Testis (tissue), 3 donors: ENCODE results near the gene INHBB. TPM values are rescaled to one million over a fixed set of nuclear protein-coding genes. Genes with fewer than 3 reads are reported as not detected.

ENCODE experiments used
- DNase-seq: peaks from one replicate; pipeline ENCODE4 v3.0.0-alpha.2; 2019
- H3K27ac ChIP-seq, 2 donors: fragments of 200-600 bp; sonication (generic); one replicate each; pipeline ENCODE4 v1.5.1; 2019
- H3K27me3 ChIP-seq: fragments of 200-600 bp; sonication (generic); one replicate; pipeline ENCODE4 v1.5.1; 2019
- H3K36me3 ChIP-seq: fragments of 200-600 bp; sonication (generic); one replicate; pipeline ENCODE4 v1.5.1; 2017; ENCODE audit warnings: low read depth; ENCODE audit errors: missing control alignments
- H3K4me1 ChIP-seq: fragments of 200-600 bp; sonication (generic); one replicate; pipeline ENCODE4 v1.5.1; 2019
- H3K4me3 ChIP-seq, 2 donors: fragments of 200-600 bp; sonication (generic); one replicate each; pipeline ENCODE4 v1.5.1; 2017 to 2019
- H3K9me3 ChIP-seq: fragments of 200-600 bp; sonication (generic); one replicate; pipeline ENCODE4 v1.5.1; 2017
- CTCF ChIP-seq, 3 experiments: fragments of 450-650 bp in 2 of 3; fragments of 200-600 bp in 1 of 3; sonication (generic) in 1 of 3; IDR thresholded peaks; one replicate each; pipeline ENCODE4 v1.5.1; 2016 to 2019; ENCODE audit warnings: antibody characterized with exemption in 3 of 3, mild to moderate bottlenecking in 2 of 3, moderate library complexity in 1 of 3
- POLR2A ChIP-seq: fragments of 450-650 bp; IDR thresholded peaks from one replicate; pipeline ENCODE4 v1.6.1; 2017; ENCODE audit warnings: antibody characterized with exemption, mild to moderate bottlenecking, moderate library complexity
- WGBS, 2 donors: methylation state at CpG; one replicate each; pipeline ENCODE4 v1.1.5; 2018; 5-methylcytosine and 5-hydroxymethylcytosine counted together
- intact Hi-C: fragments of 100-400 bp; cut with DNase I; formaldehyde crosslinking; loops from one replicate; pipeline ENCODE4 v1.15.1; 2023; ENCODE audit warnings: low total_unique reads
- polyA plus RNA-seq: library from polyadenylated mRNA; stranded (reverse); fragments of 350-450 nt; fragmentation: Illumina TruSeq; extraction: RNeasy Lipid Tissue Mini Kit (QIAGEN cat#74804); gene quantifications from one replicate; pipeline ENCODE4 v1.2.3, GENCODE V29; 2014; ENCODE audit warnings: low read depth, low replicate concordance; ENCODE audit not compliant: insufficient read depth
- total RNA-seq, 2 donors: library from RNA; depleted of rRNA; stranded (reverse); fragments of >200 nt; gene quantifications; one replicate each; pipeline ENCODE4 v1.2.3, GENCODE V29; 2016

INHBB gene
- total and polyA plus RNA-seq, 3 donors from 2014 or later: 46.1 to 123 (median 55.4) TPM

DNA sequence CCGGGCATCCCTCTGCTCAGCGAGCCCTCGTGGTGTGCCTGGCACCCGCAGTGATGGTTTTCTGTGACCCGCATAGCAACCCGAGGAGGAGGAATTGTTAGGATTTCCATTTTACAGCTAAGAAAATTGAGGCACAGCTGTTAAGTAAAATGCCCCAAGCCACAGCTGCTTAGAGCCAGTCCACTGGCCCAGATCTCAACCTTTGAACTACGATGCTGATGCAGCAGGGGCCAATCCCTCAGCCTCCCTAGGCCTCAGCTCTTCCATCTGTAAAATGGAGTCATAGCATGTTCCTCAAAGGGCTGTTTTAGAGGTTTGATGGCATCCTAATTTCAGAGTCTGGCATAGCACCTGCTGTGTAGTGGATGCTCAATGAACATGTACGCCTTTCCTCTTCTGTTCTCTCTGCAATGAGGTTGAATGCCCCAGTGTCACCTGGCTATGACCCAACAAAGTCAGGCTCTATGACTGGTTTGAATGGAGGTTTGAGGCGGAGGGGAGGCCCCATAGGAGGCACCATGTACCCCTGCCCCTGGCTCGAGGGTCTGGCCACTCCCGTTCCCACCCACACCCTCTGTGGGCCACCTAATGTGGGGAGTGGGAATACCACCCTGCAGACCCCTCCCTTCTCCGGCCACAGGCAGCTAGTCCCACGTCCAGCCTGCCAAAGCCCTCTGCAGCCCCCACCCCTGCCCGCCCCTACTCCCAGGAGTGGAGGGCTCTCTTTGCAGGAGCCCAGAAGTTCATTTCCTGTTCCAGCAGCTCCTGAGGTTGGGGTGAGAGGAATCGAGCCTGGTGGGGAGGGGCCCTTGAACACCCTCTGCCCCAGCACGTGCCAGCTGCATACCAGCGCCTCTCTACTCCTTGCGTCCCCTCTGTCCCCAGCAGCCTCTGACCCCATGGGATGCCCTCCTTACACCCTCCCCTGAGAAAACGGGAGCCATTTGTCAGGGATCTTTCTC is 31.0 kb downstream of the INHBB start:
- no peak for DNase-seq
- H3K27me3 ChIP-seq: no peaks in the 10 kb centered on the region
- TF ChIP-seq CTCF (IDR thresholded peaks at IDR 0.05) (no peak), POLR2A (no peak)
- no peak overlapping the region for H3K4me3 ChIP-seq
- no peak overlapping the region for H3K27ac ChIP-seq
- H3K9me3 ChIP-seq: no peaks in the 10 kb centered on the region
- intact Hi-C loops: no loop called here
- no peaks in the 10 kb centered on the region for H3K36me3 ChIP-seq
- H3K4me1 ChIP-seq: no peaks in the 10 kb centered on the region
- WGBS, 2 donors: 74 to 88% methylated on average over 16 to 19 of the region's 19 CpGs

DNA sequence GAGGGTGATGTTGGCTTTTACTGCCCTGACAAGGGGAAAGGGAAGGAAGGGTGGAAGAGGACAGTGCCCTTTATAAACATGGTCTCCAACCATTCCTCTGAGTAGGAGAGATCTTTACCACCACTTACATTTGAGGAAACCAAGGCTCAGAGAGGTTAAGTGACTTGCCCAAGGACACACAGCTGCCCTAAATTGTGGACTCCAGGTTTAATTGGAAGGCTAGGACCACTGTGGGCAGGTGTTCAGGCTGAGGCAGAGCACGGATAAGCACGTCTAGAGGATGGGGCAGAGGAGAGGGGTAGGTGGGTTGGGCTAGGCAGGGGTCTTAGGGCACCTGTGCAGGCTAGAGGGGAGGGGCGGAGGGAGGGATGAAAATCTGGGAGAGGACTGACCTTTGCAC is 32.7 kb downstream of the INHBB start:
- Histone ChIP-seq H3K36me3 (no peaks in the 10 kb centered on the region), H3K9me3 (no peaks in the 10 kb centered on the region), H3K27ac (no peak overlapping the region), H3K4me3 (no peak overlapping the region), H3K27me3 (no peaks in the 10 kb centered on the region), H3K4me1 (no peaks in the 10 kb centered on the region)
- TF ChIP-seq POLR2A (no peak), CTCF (IDR thresholded peaks at IDR 0.05) (no peak)
- intact Hi-C loops: no loop called here
- WGBS, 2 donors: 87 to 97% methylated on average over 3 of the region's 3 CpGs
- DNase-seq: no peak

GRCh38 chr2:120379916-120380893 is 34.3 kb downstream of the INHBB start:
- Histone ChIP-seq H3K9me3 (no peaks in the 10 kb centered on the region), H3K27me3 (no peaks in the 10 kb centered on the region), H3K4me1 (no peaks in the 10 kb centered on the region), H3K36me3 (no peaks in the 10 kb centered on the region), H3K27ac (no peak overlapping the region), H3K4me3 (no peak overlapping the region)
- no peak for TF ChIP-seq POLR2A
- TF ChIP-seq CTCF (IDR thresholded peaks at IDR 0.05): no peak
- no peak for DNase-seq
- intact Hi-C loops: no loop called here
- WGBS, 2 donors: 86 to 91% methylated on average over 16 to 21 of the region's 21 CpGs

DNA sequence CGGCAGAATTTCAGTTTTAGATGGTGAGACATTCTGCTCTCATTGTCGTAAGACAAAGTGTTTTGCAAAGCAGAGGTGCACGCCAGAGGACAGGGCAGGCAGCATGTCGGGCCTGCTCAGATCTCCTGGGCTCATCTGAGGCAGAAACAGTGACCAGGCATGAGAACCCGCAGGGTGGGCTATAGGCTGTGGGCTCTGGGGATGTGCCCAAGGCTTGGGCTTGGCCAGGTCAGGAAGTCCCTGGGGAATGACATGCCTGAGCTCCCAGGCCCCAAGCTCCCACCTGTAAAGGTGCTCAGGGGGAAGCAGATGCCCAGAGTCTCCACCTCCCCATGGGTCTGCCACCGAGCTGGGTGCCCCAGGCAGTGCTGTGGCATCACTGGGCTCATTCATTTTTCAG is 35.3 kb downstream of the INHBB start:
- DNase-seq: no peak
- intact Hi-C loops: no loop called here
- H3K4me1 ChIP-seq: no peaks in the 10 kb centered on the region
- H3K27me3 ChIP-seq: no peaks in the 10 kb centered on the region
- 92 to 95% methylated on average over 5 to 6 of the region's 6 CpGs for WGBS, 2 donors
- no peak overlapping the region for H3K4me3 ChIP-seq
- no peak overlapping the region for H3K27ac ChIP-seq
- H3K36me3 ChIP-seq: no peaks in the 10 kb centered on the region
- TF ChIP-seq CTCF (IDR thresholded peaks at IDR 0.05) (no peak), POLR2A (no peak)
- no peaks in the 10 kb centered on the region for H3K9me3 ChIP-seq
